ENCODE results near the gene BCAP29. TPM values are rescaled to one million over a fixed set of nuclear protein-coding genes. Genes with fewer than 3 reads are reported as not detected.
A peak's percentile ranks its signal among the peaks of the same experiment; 100 is the strongest.

Gene BCAP29
- total and polyA plus RNA-seq, 11 donors: 42.5 to 241 (median 117) TPM

GRCh38 chr7:107582875-107583274, 2.8 kb downstream of the BCAP29 start:
- DNase-seq (no peak), ATAC-seq (no peak)
- Histone ChIP-seq H3K4me3 (peak overlapping the region in 5 of 12 donors; percentile 81 to 88 (median 81)), H3K9me3 (no peaks in the 10 kb centered on the region), H3K36me3 (peaks cover 0 to 44% (median 34%) of the 10 kb centered on the region in 9 donors), H3K27ac (peak overlapping the region in 4 of 12 donors; percentile 2 to 97 (median 30)), H3K27me3 (no peaks in the 10 kb centered on the region), H3K4me1 (peaks cover 0 to 44% (median 28%) of the 10 kb centered on the region in 12 donors)
- WGBS, 4 donors: 62 to 72% (median 69%) methylated on average over 2 of the region's 2 CpGs
- TF ChIP-seq POLR2A (IDR thresholded peaks at IDR 0.05): no peak
- no peak for TF ChIP-seq CTCF (IDR thresholded peaks at IDR 0.05)
- intact Hi-C loops (cut with DNase I): loop anchor here in 3 of 10 donors (5.0 to 10.0 kb wide), 5 partner anchors 106 to 398 kb away; no protein-coding TSS in a partner anchor

- Histone ChIP-seq H3K4me1 (peaks cover 0 to 38% (median 22%) of the 10 kb centered on the region in 12 donors), H3K4me3 (no peak overlapping the region), H3K27ac (no peak overlapping the region), H3K36me3 (peaks cover 0 to 58% (median 40%) of the 10 kb centered on the region in 9 donors), H3K27me3 (no peaks in the 10 kb centered on the region), H3K9me3 (no peaks in the 10 kb centered on the region)
- ATAC-seq (no peak), DNase-seq (no peak)
- WGBS, 4 donors: 87 to 95% (median 92%) methylated on average over 2 of the region's 2 CpGs
- TF ChIP-seq POLR2A (IDR thresholded peaks at IDR 0.05) (no peak), CTCF (IDR thresholded peaks at IDR 0.05) (no peak)
- intact Hi-C loops (cut with DNase I): loop anchor here in 3 of 10 donors (5.0 to 10.0 kb wide), 5 partner anchors 107 to 400 kb away; no protein-coding TSS in a partner anchor
Observed at GRCh38 chr7:107584716-107585115, 4.7 kb downstream of the BCAP29 start.

- 83 to 90% (median 88%) methylated on average over 5 of the region's 5 CpGs for WGBS, 4 donors
- H3K4me1 ChIP-seq: peaks cover 0 to 34% (median 10%) of the 10 kb centered on the region in 12 donors
- intact Hi-C loops (cut with DNase I): loop anchor here in 3 of 10 donors (10.0 kb wide), 4 partner anchors 124 to 404 kb away; no protein-coding TSS in a partner anchor
Observed at GRCh38 chr7:107588529-107589130, 8.6 kb downstream of the BCAP29 start.

More at GRCh38 chr7:107588529-107589130, 8.6 kb downstream of the BCAP29 start:
- no peak overlapping the region for H3K27ac ChIP-seq
- no peaks in the 10 kb centered on the region for H3K27me3 ChIP-seq
- DNase-seq (no peak), ATAC-seq (no peak)
- no peaks in the 10 kb centered on the region for H3K9me3 ChIP-seq
- H3K36me3 ChIP-seq: peaks cover 0 to 66% (median 36%) of the 10 kb centered on the region in 9 donors
- no peak overlapping the region for H3K4me3 ChIP-seq
- TF ChIP-seq CTCF (IDR thresholded peaks at IDR 0.05): no peak
- no peak for TF ChIP-seq POLR2A (IDR thresholded peaks at IDR 0.05)

All from heart left ventricle (tissue), 16 donors.